Colonic mucosa (tissue), 4 donors: ENCODE data around the gene SCN5A. TPM values are rescaled to one million over a fixed set of nuclear protein-coding genes. Genes with fewer than 3 reads are reported as not detected.

Experiments used
- DNase-seq: peaks from one replicate; pipeline ENCODE4 v3.0.0-alpha.2; 2020
- H3K27ac ChIP-seq: fragments of 200-600 bp; one replicate; pipeline ENCODE4 v1.8.0; 2021
- H3K27me3 ChIP-seq: fragments of 200-600 bp; one replicate; pipeline ENCODE4 v1.8.0; 2021
- H3K36me3 ChIP-seq: fragments of 200-600 bp; one replicate; pipeline ENCODE4 v1.8.0; 2021
- H3K4me1 ChIP-seq: fragments of 200-600 bp; one replicate; pipeline ENCODE4 v1.8.0; 2021; ENCODE audit warnings: mild to moderate bottlenecking
- H3K4me3 ChIP-seq: fragments of 200-600 bp; one replicate; pipeline ENCODE4 v1.8.0; 2021
- H3K9ac ChIP-seq, 2 donors: one replicate each; pipeline ENCODE4 v1.7.0; 2013; ENCODE audit warnings: control low read depth in 2 of 2, low read depth in 2 of 2, low read length in 2 of 2
- H3K9me3 ChIP-seq: fragments of 200-600 bp; one replicate; pipeline ENCODE4 v1.8.0; 2021
- CTCF ChIP-seq: fragments of 200-600 bp; IDR thresholded peaks from one replicate; pipeline ENCODE4 v1.8.0; 2022; ENCODE audit warnings: antibody characterized with exemption, mild to moderate bottlenecking
- intact Hi-C: fragments of 100-400 bp; cut with DNase I; formaldehyde crosslinking; loops from one replicate; pipeline ENCODE4 v1.14.1; 2022
- total RNA-seq, 2 donors: library from RNA; stranded (reverse); fragmentation: NEBNext Ultra II Directional in 1 of 2; extraction: Animal tissue kit (Norgen Biotek cat#: 25700) in 1 of 2; gene quantifications; one replicate each; pipeline ENCODE4 v1.2.1, GENCODE V29; 2021
- donor health status: healthy.
- donor health status: DM: no; HTN: no; CAD: no.
- donor health status: DM: no; HTN: no; CAD: no.

The SCN5A gene
- total RNA-seq, 2 donors from 2014 or later, result 0.32 to 0.45 TPM

- H3K4me3 ChIP-seq, result no peak overlapping the region
- no peaks in the 10 kb centered on the region for H3K4me1 ChIP-seq
- no peaks in the 10 kb centered on the region for H3K9me3 ChIP-seq
- H3K9ac ChIP-seq, result no peak overlapping the region
- no peak for DNase-seq
- no peak overlapping the region for H3K27ac ChIP-seq
- no peaks in the 10 kb centered on the region for H3K27me3 ChIP-seq
- no peaks in the 10 kb centered on the region for H3K36me3 ChIP-seq
- no peak for TF ChIP-seq CTCF
- intact Hi-C loops, result no loop called here
Measured at GRCh38 chr3:38577371-38578080, 72.0 kb downstream of the SCN5A start.

GRCh38 chr3:38576526-38577370 lies 72.7 kb downstream of the SCN5A start:
- no peak for DNase-seq
- Histone ChIP-seq H3K9ac (no peak overlapping the region), H3K4me3 (no peak overlapping the region), H3K27me3 (no peaks in the 10 kb centered on the region), H3K36me3 (no peaks in the 10 kb centered on the region), H3K4me1 (no peaks in the 10 kb centered on the region), H3K27ac (no peak overlapping the region), H3K9me3 (no peaks in the 10 kb centered on the region)
- intact Hi-C loops, result no loop called here
- TF ChIP-seq CTCF, result no peak

GRCh38 chr3:38576131-38576525 lies 73.4 kb downstream of the SCN5A start:
- intact Hi-C loops, result no loop called here
- Histone ChIP-seq H3K4me3 (no peak overlapping the region), H3K27me3 (no peaks in the 10 kb centered on the region), H3K9ac (no peak overlapping the region), H3K4me1 (no peaks in the 10 kb centered on the region), H3K36me3 (no peaks in the 10 kb centered on the region), H3K9me3 (no peaks in the 10 kb centered on the region), H3K27ac (no peak overlapping the region)
- DNase-seq, result no peak
- no peak for TF ChIP-seq CTCF

GRCh38 chr3:38575279-38575843 lies 74.1 kb downstream of the SCN5A start:
- H3K4me3 ChIP-seq, result no peak overlapping the region
- no peaks in the 10 kb centered on the region for H3K9me3 ChIP-seq
- no peak overlapping the region for H3K9ac ChIP-seq
- no peaks in the 10 kb centered on the region for H3K36me3 ChIP-seq
- intact Hi-C loops, result no loop called here
- H3K4me1 ChIP-seq, result no peaks in the 10 kb centered on the region
- no peak for TF ChIP-seq CTCF
- no peaks in the 10 kb centered on the region for H3K27me3 ChIP-seq
- H3K27ac ChIP-seq, result no peak overlapping the region
- no peak for DNase-seq

GRCh38 chr3:38574411-38575278 lies 74.8 kb downstream of the SCN5A start:
- no peaks in the 10 kb centered on the region for H3K9me3 ChIP-seq
- no peak overlapping the region for H3K9ac ChIP-seq
- H3K36me3 ChIP-seq, result no peaks in the 10 kb centered on the region
- no peaks in the 10 kb centered on the region for H3K27me3 ChIP-seq
- intact Hi-C loops, result no loop called here
- DNase-seq, result no peak
- H3K27ac ChIP-seq, result no peak overlapping the region
- no peaks in the 10 kb centered on the region for H3K4me1 ChIP-seq
- TF ChIP-seq CTCF, result no peak
- no peak overlapping the region for H3K4me3 ChIP-seq
